HEK293 (cell line): ENCODE measurements around the gene AGAP3.

Experiments
- CTCF ChIA-PET: fragments of 350-600 bp; formaldehyde crosslinking; extraction: SDS; loops from one replicate; lab custom pipeline; 2021; ENCODE audit warnings: antibody characterized with exemption; lab: Yijun Ruan, JAX
- POLR2A ChIA-PET: fragments of 300-600 bp; formaldehyde crosslinking; extraction: SDS; loops from one replicate; lab custom pipeline; 2020; ENCODE audit warnings: antibody characterized with exemption, inconsistent platforms; lab: Yijun Ruan, JAX
- H3K27ac ChIP-seq: fragments of 200-500 bp; sonication (Bioruptor generic); 2 replicates; pipeline ENCODE4 v1.5.1; 2014; ENCODE audit warnings: low read depth, low read length, control low read depth, inconsistent platforms; ENCODE audit errors: extremely low read depth
- H3K36me3 ChIP-seq, 2 experiments: fragments of 200-500 bp in 1 of 2; sonication (Bioruptor generic) in 1 of 2; 1 replicate in 1 of 2; 2 replicates in 1 of 2; pipeline ENCODE4 v1.5.1; 2014 to 2017; ENCODE audit warnings: inconsistent platforms in 2 of 2, low read length in 2 of 2; ENCODE audit not compliant: control insufficient read depth in 2 of 2, insufficient read depth in 1 of 2
- H3K4me1 ChIP-seq: fragments of 200-500 bp; sonication (Bioruptor generic); 2 replicates; pipeline ENCODE4 v1.5.1; 2014; ENCODE audit warnings: mild to moderate bottlenecking, low read length, inconsistent platforms; ENCODE audit not compliant: control insufficient read depth, insufficient read depth
- H3K4me3 ChIP-seq: 2 replicates; pipeline ENCODE4 v1.5.1; 2011; ENCODE audit warnings: low read depth, mild to moderate bottlenecking, control low read depth, low read length, moderate library complexity
- H3K9me3 ChIP-seq: fragments of 200-500 bp; sonication (Bioruptor generic); 2 replicates; pipeline ENCODE4 v1.5.1; 2014; ENCODE audit warnings: low read depth, low read length, inconsistent platforms; ENCODE audit not compliant: control insufficient read depth, insufficient read depth
- CTCF ChIP-seq: fragments of 450-650 bp; formaldehyde crosslinking; IDR thresholded peaks from 2 replicates; pipeline ENCODE4 v1.5.1; 2016; ENCODE audit warnings: missing biosample characterization, missing genetic modification characterization
- GLIS1 ChIP-seq: fragments of 450-650 bp; formaldehyde crosslinking; IDR thresholded peaks from 2 replicates; pipeline ENCODE4 v1.5.1; 2016; ENCODE audit warnings: missing biosample characterization, missing genetic modification characterization
- KLF17 ChIP-seq: fragments of 450-650 bp; formaldehyde crosslinking; IDR thresholded peaks from 2 replicates; pipeline ENCODE4 v1.5.1; 2016; ENCODE audit warnings: missing biosample characterization, missing genetic modification characterization
- KLF7 ChIP-seq: fragments of 450-650 bp; formaldehyde crosslinking; IDR thresholded peaks from 2 replicates; pipeline ENCODE4 v1.5.1; 2016; ENCODE audit warnings: missing biosample characterization, missing genetic modification characterization, borderline replicate concordance
- KLF8 ChIP-seq: fragments of 450-650 bp; formaldehyde crosslinking; IDR thresholded peaks from 2 replicates; pipeline ENCODE4 v1.5.1; 2016; ENCODE audit warnings: missing biosample characterization, missing genetic modification characterization
- RBAK ChIP-seq: fragments of 450-650 bp; formaldehyde crosslinking; IDR thresholded peaks from 2 replicates; pipeline ENCODE4 v1.5.1; 2016; ENCODE audit warnings: missing biosample characterization, missing genetic modification characterization
- SP7 ChIP-seq: fragments of 450-650 bp; formaldehyde crosslinking; IDR thresholded peaks from 2 replicates; pipeline ENCODE4 v1.5.1; 2016; ENCODE audit warnings: missing biosample characterization, missing genetic modification characterization
- ZBTB44 ChIP-seq: fragments of 450-650 bp; IDR thresholded peaks from 2 replicates; pipeline ENCODE4 v1.5.1; 2018; ENCODE audit warnings: missing biosample characterization, mild to moderate bottlenecking, missing genetic modification characterization
- ZBTB48 ChIP-seq: fragments of 450-650 bp; formaldehyde crosslinking; IDR thresholded peaks from 2 replicates; pipeline ENCODE4 v1.5.1; 2016; ENCODE audit warnings: missing biosample characterization, missing genetic modification characterization
- ZBTB6 ChIP-seq: fragments of 450-650 bp; formaldehyde crosslinking; IDR thresholded peaks from 2 replicates; pipeline ENCODE4 v1.5.1; 2017; ENCODE audit warnings: missing biosample characterization, missing genetic modification characterization
- ZNF2 ChIP-seq: fragments of 450-650 bp; formaldehyde crosslinking; IDR thresholded peaks from 2 replicates; pipeline ENCODE4 v1.5.1; 2016; ENCODE audit warnings: missing biosample characterization, missing genetic modification characterization
- ZNF324 ChIP-seq: fragments of 450-650 bp; formaldehyde crosslinking; IDR thresholded peaks from 2 replicates; pipeline ENCODE4 v1.5.1; 2016; ENCODE audit warnings: missing biosample characterization, missing genetic modification characterization
- ZNF394 ChIP-seq: fragments of 450-650 bp; formaldehyde crosslinking; IDR thresholded peaks from 2 replicates; pipeline ENCODE4 v1.5.1; 2016; ENCODE audit warnings: missing biosample characterization, missing genetic modification characterization, mild to moderate bottlenecking, moderate library complexity, borderline replicate concordance
- ZNF501 ChIP-seq: fragments of 450-650 bp; formaldehyde crosslinking; IDR thresholded peaks from 2 replicates; pipeline ENCODE4 v1.5.1; 2016; ENCODE audit warnings: missing biosample characterization, missing genetic modification characterization
- ZNF513 ChIP-seq: fragments of 450-650 bp; IDR thresholded peaks from 2 replicates; pipeline ENCODE4 v1.5.1; 2018; ENCODE audit warnings: missing biosample characterization, missing genetic modification characterization
- ZNF660 ChIP-seq: fragments of 450-650 bp; IDR thresholded peaks from 2 replicates; pipeline ENCODE4 v1.5.1; 2018; ENCODE audit warnings: missing biosample characterization, mild to moderate bottlenecking, missing genetic modification characterization
- ZNF677 ChIP-seq: fragments of 450-650 bp; IDR thresholded peaks from 2 replicates; pipeline ENCODE4 v1.5.0; 2018; ENCODE audit warnings: missing biosample characterization, mild to moderate bottlenecking, missing genetic modification characterization, moderate library complexity
- ZNF707 ChIP-seq: fragments of 450-650 bp; formaldehyde crosslinking; IDR thresholded peaks from 2 replicates; pipeline ENCODE4 v1.5.1; 2016; ENCODE audit warnings: missing biosample characterization, missing genetic modification characterization
- ZSCAN30 ChIP-seq: fragments of 450-650 bp; IDR thresholded peaks from 2 replicates; pipeline ENCODE4 v1.5.1; 2018; ENCODE audit warnings: missing biosample characterization, mild to moderate bottlenecking, missing genetic modification characterization, moderate library complexity
- TF ChIP-seq, protein P1 (sequence below): fragments of 450-650 bp; formaldehyde crosslinking; IDR thresholded peaks from 2 replicates; pipeline ENCODE4 v1.5.1; 2016; ENCODE audit warnings: missing biosample characterization, missing genetic modification characterization
- TF ChIP-seq, protein P2 (sequence below): fragments of 450-650 bp; formaldehyde crosslinking; IDR thresholded peaks from 2 replicates; pipeline ENCODE4 v1.5.1; 2016; ENCODE audit warnings: missing biosample characterization, missing genetic modification characterization

The AGAP3 gene

GRCh38 chr7:151123158-151123821 lies 37.0 kb downstream of the AGAP3 start:
- Histone ChIP-seq H3K4me3 (no peak overlapping the region), H3K4me1 (no peaks in the 10 kb centered on the region), H3K36me3 (peaks cover 0 to 91% of the 10 kb centered on the region in 2 experiments; a peak in 1 of 3 replicates), H3K27ac (no peak overlapping the region), H3K9me3 (no peaks in the 10 kb centered on the region)
- ChIA-PET POLR2A (interaction anchor here (1.3 to 1.4 kb wide), 2 partner anchors 43 to 95 kb away, joined by 3 to 5 read pairs; partner anchors contain the start of genes ABCB8 and FASTK), CTCF (interaction anchor here (0.6 to 2.6 kb wide), 38 partner anchors 7 to 247 kb away, joined by 3 to 20 read pairs (median 4); partner anchors contain the start of genes ABCB8, ABCF2, CHPF2 and GBX1)
- TF ChIP-seq RBAK (tag by site-specific recombination): no peak
- TF ChIP-seq ZNF677 (tag by site-specific recombination): no peak

- Histone ChIP-seq H3K36me3 (peaks cover 0 to 91% of the 10 kb centered on the region in 2 experiments; a peak in 1 of 3 replicates), H3K4me3 (no peak overlapping the region), H3K9me3 (no peaks in the 10 kb centered on the region), H3K4me1 (no peaks in the 10 kb centered on the region), H3K27ac (no peak overlapping the region)
- ChIA-PET CTCF (interaction anchor here (0.6 to 2.6 kb wide), 42 partner anchors 8 to 1953 kb away, joined by 3 to 20 read pairs (median 4); partner anchors contain the start of genes ABCF2, CHPF2, GBX1 and H2BK1), POLR2A (interaction anchor here (1.3 to 1.4 kb wide), 2 partner anchors 43 to 96 kb away, joined by 3 to 5 read pairs; partner anchors contain the start of genes ABCB8 and FASTK)
- TF ChIP-seq ZBTB6 (tag by site-specific recombination) (0 out of 2 replicates have a peak, but pooled peaks have one; percentile 39), KLF17 (tag by site-specific recombination) (peak; percentile 49; the same call in 1 of the 2 replicates), SP7 (tag by site-specific recombination) (0 out of 2 replicates have a peak, but pooled peaks have one; percentile 24), ZNF501 (peak; percentile 64; the same call in 1 of the 2 replicates), ZNF513 (tag by site-specific recombination) (no peak), ZNF394 (tag by site-specific recombination) (peak; percentile 41; the same call in 1 of the 2 replicates), ZNF707 (no peak), ZNF2 (tag by site-specific recombination) (peak; percentile 46; the same call in 1 of the 2 replicates), ZNF660 (tag by site-specific recombination) (peak; percentile 84), ZBTB48 (tag by site-specific recombination) (0 out of 2 replicates have a peak, but pooled peaks have one; percentile 39), GLIS1 (peak; percentile 26; the same call in 1 of the 2 replicates), ZBTB44 (no peak), KLF8 (tag by site-specific recombination) (peak; percentile 56), KLF7 (tag by site-specific recombination) (0 out of 2 replicates have a peak, but pooled peaks have one; percentile 8), ZNF324 (tag by site-specific recombination) (0 out of 2 replicates have a peak, but pooled peaks have one; percentile 32), ZSCAN30 (peak; percentile 74), CTCF (tag by site-specific recombination) (peak; percentile 99)
- TF ChIP-seq, protein P1, sequence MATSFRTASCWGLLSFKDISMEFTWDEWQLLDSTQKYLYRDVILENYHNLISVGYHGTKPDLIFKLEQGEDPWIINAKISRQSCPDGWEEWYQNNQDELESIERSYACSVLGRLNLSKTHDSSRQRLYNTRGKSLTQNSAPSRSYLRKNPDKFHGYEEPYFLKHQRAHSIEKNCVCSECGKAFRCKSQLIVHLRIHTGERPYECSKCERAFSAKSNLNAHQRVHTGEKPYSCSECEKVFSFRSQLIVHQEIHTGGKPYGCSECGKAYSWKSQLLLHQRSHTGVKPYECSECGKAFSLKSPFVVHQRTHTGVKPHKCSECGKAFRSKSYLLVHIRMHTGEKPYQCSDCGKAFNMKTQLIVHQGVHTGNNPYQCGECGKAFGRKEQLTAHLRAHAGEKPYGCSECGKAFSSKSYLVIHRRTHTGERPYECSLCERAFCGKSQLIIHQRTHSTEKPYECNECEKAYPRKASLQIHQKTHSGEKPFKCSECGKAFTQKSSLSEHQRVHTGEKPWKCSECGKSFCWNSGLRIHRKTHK (tag by site-specific recombination): no peak
- TF ChIP-seq, protein P2, sequence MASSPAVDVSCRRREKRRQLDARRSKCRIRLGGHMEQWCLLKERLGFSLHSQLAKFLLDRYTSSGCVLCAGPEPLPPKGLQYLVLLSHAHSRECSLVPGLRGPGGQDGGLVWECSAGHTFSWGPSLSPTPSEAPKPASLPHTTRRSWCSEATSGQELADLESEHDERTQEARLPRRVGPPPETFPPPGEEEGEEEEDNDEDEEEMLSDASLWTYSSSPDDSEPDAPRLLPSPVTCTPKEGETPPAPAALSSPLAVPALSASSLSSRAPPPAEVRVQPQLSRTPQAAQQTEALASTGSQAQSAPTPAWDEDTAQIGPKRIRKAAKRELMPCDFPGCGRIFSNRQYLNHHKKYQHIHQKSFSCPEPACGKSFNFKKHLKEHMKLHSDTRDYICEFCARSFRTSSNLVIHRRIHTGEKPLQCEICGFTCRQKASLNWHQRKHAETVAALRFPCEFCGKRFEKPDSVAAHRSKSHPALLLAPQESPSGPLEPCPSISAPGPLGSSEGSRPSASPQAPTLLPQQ: 0 out of 2 replicates have a peak, but pooled peaks have one; percentile 24
Observed at GRCh38 chr7:151123822-151124464, 37.7 kb downstream of the AGAP3 start.
